ENCODE measurements around the gene TADA2A. TPM values are rescaled to one million over a fixed set of nuclear protein-coding genes. Genes with fewer than 3 reads are reported as not detected.
"Not testable (repeated sequence)": the region's sequence is repeated elsewhere in the genome, so short reads cannot be mapped to it uniquely, and the experiment has no call there.

TADA2A gene
- total RNA-seq, 1 experiment from 2014 or later, result 24.6 TPM

DNA sequence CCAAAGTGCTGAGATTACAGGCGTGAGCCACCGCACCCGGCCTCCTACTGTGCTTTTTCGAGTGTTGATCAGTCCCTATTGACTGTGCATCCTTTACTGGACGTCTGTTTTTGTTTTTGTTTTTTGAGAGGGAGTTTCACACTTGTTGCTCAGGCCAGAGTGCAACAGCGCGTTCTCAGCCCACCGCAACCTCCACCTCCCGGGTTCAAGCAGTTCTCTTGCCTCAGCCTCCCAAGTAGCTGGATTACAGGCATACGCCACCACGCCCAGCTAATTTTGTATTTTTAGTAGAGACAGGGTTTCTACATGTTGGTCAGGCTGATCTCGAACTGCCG, 1.4 kb downstream of the TADA2A start:
- CTCF ChIA-PET; BruUV-seq (replicated peaks); DNase-seq (ENCODE audit: low read depth, low spot score); ATAC-seq; RAD21 ChIA-PET (ENCODE audit: low non-redundant PET in 1 of 2, low total read pairs in 2 of 2, uncharacterized antibody in 2 of 2, unreplicated experiment in 2 of 2); H3K27me3 ChIP-seq (ENCODE audit: insufficient read depth, low read length); H2AFZ ChIP-seq (ENCODE audit: low read depth, low read length, poor library complexity, severe bottlenecking); H3K9me2 ChIP-seq (ENCODE audit: insufficient read depth); intact Hi-C loops (cut with micrococcal nuclease); H3K9me3 ChIP-seq (ENCODE audit: control insufficient read depth in 1 of 2, insufficient read depth in 1 of 2, low read depth in 1 of 2, low read length in 2 of 2); H4K20me1 ChIP-seq (ENCODE audit: insufficient read depth); POLR2A ChIA-PET: not testable (repeated sequence)
- peaks cover 9 to 11% of the 10 kb centered on the region in 2 experiments; a peak in 2 of 4 replicates for H3K36me3 ChIP-seq (ENCODE audit: control insufficient read depth in 1 of 2, insufficient read depth in 2 of 2, low read length in 2 of 2)
- peak overlapping the region; percentile 100 for H3K4me2 ChIP-seq (ENCODE audit: low read length)
- peaks cover 47% of the 10 kb centered on the region for H3K79me2 ChIP-seq (ENCODE audit: insufficient read depth, low read length)
- H3K9ac ChIP-seq (ENCODE audit: low read length), result peak overlapping the region; percentile 99
- H3K4me3 ChIP-seq (replicated peaks in 1 of 2; ENCODE audit: low read depth in 1 of 2, low read length in 2 of 2), result peak overlapping the region; percentile 83 to 89
- H3K4me1 ChIP-seq (ENCODE audit: control insufficient read depth in 1 of 2, insufficient read depth in 2 of 2, low read length in 2 of 2), result peaks cover 10 to 27% of the 10 kb centered on the region in 2 experiments
- H3K27ac ChIP-seq (ENCODE audit: low read depth, low read length), result peak overlapping the region; percentile 10; the same call in 1 of the 2 replicates

DNA sequence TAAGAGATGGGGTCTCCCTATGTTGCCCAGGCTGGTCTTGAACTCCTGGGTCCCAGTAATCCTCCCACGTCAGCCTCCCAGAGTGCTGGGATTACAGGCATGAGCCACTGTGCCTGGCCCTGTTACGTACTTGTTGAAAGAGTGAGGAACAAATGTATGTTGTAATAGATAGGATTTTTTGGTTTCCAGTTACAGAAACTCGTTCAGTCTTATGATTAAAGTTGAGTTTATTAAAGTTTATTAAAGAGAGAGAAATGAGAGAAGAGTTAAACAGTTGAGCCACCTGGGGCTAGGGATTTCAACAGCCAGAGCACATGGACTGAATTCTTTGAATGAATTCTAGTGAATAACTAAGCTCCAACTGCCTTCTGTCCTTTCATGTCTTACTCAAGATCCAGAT, 3.7 kb downstream of the TADA2A start:
- Histone ChIP-seq H3K4me2 (ENCODE audit: low read length) (no peak overlapping the region), H3K4me1 (ENCODE audit: control insufficient read depth in 1 of 2, insufficient read depth in 2 of 2, low read length in 2 of 2) (peaks cover 5 to 15% of the 10 kb centered on the region in 2 experiments)
- BruUV-seq (replicated peaks), result no TSS peak

DNA sequence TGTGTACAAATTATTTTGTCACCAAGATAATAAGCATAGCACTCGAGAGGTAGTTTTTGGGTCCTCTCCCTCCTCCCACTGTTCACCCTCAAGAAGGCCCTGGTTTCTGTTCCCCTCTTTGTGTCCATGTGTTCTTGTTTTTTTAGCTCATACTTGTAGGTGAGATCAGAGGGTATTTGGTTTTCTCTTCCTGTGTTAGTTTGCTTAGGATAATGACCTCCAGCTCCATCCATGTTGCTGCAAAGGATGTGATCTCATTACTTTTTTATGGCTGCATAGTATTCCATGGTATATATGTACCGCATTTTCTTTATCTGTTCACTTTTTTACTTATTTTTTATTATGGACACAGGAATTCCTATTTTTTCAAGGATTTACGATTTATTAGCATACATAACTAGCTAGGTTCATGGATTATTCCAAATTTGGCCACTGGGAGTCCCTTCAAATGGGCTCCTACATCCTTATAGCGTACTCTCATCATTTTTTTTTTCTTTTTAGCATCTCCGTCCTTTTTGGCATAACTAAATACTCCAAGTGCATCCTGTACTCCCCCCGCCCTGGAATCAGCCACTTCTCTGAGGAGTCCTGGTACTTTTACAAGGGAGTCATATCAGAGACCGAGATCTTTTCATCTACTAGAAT, 7.3 kb downstream of the TADA2A start:
- no peak overlapping the region for H2AFZ ChIP-seq (ENCODE audit: low read depth, low read length, poor library complexity, severe bottlenecking)
- H4K20me1 ChIP-seq (ENCODE audit: insufficient read depth), result peaks cover 6% of the 10 kb centered on the region; the same call in 1 of the 2 replicates
- CTCF ChIA-PET, result interaction anchor here (1.0 kb wide), 1 partner anchor 41 kb away, joined by 4 read pairs; no protein-coding TSS in a partner anchor
- H3K9me3 ChIP-seq (ENCODE audit: control insufficient read depth in 1 of 2, insufficient read depth in 1 of 2, low read depth in 1 of 2, low read length in 2 of 2), result no peaks in the 10 kb centered on the region
- intact Hi-C loops (cut with micrococcal nuclease), result no loop called here
- no TSS peak for BruUV-seq (replicated peaks)
- POLR2A ChIA-PET, result interaction anchor here (1.3 kb wide), 1 partner anchor 12 kb away, joined by 4 read pairs; no protein-coding TSS in a partner anchor
- peaks cover 38% of the 10 kb centered on the region for H3K79me2 ChIP-seq (ENCODE audit: insufficient read depth, low read length)
- RAD21 ChIA-PET (ENCODE audit: low non-redundant PET in 1 of 2, low total read pairs in 2 of 2, uncharacterized antibody in 2 of 2, unreplicated experiment in 2 of 2), result no interaction called here
- H3K27ac ChIP-seq (ENCODE audit: low read depth, low read length), result no peak overlapping the region
- peaks cover 14 to 22% of the 10 kb centered on the region in 2 experiments; a peak in 3 of 4 replicates for H3K36me3 ChIP-seq (ENCODE audit: control insufficient read depth in 1 of 2, insufficient read depth in 2 of 2, low read length in 2 of 2)
- H3K4me3 ChIP-seq (replicated peaks in 1 of 2; ENCODE audit: low read depth in 1 of 2, low read length in 2 of 2), result no peak overlapping the region
- H3K4me2 ChIP-seq (ENCODE audit: low read length), result no peak overlapping the region
- no peaks in the 10 kb centered on the region for H3K27me3 ChIP-seq (ENCODE audit: insufficient read depth, low read length)
- DNase-seq (ENCODE audit: low read depth, low spot score), result no peak
- H3K9me2 ChIP-seq (ENCODE audit: insufficient read depth), result no peaks in the 10 kb centered on the region
- H3K9ac ChIP-seq (ENCODE audit: low read length), result no peak overlapping the region
- peak; percentile 55; the same call in 1 of the 2 replicates for ATAC-seq
- no peaks in the 10 kb centered on the region for H3K4me1 ChIP-seq (ENCODE audit: control insufficient read depth in 1 of 2, insufficient read depth in 2 of 2, low read length in 2 of 2)
- no peak for TF ChIP-seq EGR1 (IDR thresholded peaks at IDR 0.05; ENCODE audit: low read depth)
- TF ChIP-seq, protein P1, sequence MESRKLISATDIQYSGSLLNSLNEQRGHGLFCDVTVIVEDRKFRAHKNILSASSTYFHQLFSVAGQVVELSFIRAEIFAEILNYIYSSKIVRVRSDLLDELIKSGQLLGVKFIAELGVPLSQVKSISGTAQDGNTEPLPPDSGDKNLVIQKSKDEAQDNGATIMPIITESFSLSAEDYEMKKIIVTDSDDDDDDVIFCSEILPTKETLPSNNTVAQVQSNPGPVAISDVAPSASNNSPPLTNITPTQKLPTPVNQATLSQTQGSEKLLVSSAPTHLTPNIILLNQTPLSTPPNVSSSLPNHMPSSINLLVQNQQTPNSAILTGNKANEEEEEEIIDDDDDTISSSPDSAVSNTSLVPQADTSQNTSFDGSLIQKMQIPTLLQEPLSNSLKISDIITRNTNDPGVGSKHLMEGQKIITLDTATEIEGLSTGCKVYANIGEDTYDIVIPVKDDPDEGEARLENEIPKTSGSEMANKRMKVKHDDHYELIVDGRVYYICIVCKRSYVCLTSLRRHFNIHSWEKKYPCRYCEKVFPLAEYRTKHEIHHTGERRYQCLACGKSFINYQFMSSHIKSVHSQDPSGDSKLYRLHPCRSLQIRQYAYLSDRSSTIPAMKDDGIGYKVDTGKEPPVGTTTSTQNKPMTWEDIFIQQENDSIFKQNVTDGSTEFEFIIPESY (IDR thresholded peaks at IDR 0.05; ENCODE audit: extremely low read depth, insufficient replicate concordance, low read length), result no peak
- TF ChIP-seq, protein P2, sequence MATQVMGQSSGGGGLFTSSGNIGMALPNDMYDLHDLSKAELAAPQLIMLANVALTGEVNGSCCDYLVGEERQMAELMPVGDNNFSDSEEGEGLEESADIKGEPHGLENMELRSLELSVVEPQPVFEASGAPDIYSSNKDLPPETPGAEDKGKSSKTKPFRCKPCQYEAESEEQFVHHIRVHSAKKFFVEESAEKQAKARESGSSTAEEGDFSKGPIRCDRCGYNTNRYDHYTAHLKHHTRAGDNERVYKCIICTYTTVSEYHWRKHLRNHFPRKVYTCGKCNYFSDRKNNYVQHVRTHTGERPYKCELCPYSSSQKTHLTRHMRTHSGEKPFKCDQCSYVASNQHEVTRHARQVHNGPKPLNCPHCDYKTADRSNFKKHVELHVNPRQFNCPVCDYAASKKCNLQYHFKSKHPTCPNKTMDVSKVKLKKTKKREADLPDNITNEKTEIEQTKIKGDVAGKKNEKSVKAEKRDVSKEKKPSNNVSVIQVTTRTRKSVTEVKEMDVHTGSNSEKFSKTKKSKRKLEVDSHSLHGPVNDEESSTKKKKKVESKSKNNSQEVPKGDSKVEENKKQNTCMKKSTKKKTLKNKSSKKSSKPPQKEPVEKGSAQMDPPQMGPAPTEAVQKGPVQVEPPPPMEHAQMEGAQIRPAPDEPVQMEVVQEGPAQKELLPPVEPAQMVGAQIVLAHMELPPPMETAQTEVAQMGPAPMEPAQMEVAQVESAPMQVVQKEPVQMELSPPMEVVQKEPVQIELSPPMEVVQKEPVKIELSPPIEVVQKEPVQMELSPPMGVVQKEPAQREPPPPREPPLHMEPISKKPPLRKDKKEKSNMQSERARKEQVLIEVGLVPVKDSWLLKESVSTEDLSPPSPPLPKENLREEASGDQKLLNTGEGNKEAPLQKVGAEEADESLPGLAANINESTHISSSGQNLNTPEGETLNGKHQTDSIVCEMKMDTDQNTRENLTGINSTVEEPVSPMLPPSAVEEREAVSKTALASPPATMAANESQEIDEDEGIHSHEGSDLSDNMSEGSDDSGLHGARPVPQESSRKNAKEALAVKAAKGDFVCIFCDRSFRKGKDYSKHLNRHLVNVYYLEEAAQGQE (IDR thresholded peaks at IDR 0.05; ENCODE audit: low read depth), result no peak

More for the DNA sequence above, 3.7 kb downstream of the TADA2A start:
- Histone ChIP-seq H3K36me3 (ENCODE audit: control insufficient read depth in 1 of 2, insufficient read depth in 2 of 2, low read length in 2 of 2) (peaks cover 14 to 22% of the 10 kb centered on the region in 2 experiments; a peak in 3 of 4 replicates), H3K9ac (ENCODE audit: low read length) (no peak overlapping the region), H3K9me3 (ENCODE audit: control insufficient read depth in 1 of 2, insufficient read depth in 1 of 2, low read depth in 1 of 2, low read length in 2 of 2) (no peaks in the 10 kb centered on the region), H3K9me2 (ENCODE audit: insufficient read depth) (no peaks in the 10 kb centered on the region), H3K27me3 (ENCODE audit: insufficient read depth, low read length) (no peaks in the 10 kb centered on the region), H3K4me3 (replicated peaks in 1 of 2; ENCODE audit: low read depth in 1 of 2, low read length in 2 of 2) (no peak overlapping the region), H2AFZ (ENCODE audit: low read depth, low read length, poor library complexity, severe bottlenecking) (no peak overlapping the region), H3K27ac (ENCODE audit: low read depth, low read length) (no peak overlapping the region), H3K79me2 (ENCODE audit: insufficient read depth, low read length) (peaks cover 51% of the 10 kb centered on the region), H4K20me1 (ENCODE audit: insufficient read depth) (peaks cover 6% of the 10 kb centered on the region; the same call in 1 of the 2 replicates)
- no peak for ATAC-seq
- ChIA-PET POLR2A (no interaction called here), RAD21 (ENCODE audit: low non-redundant PET in 1 of 2, low total read pairs in 2 of 2, uncharacterized antibody in 2 of 2, unreplicated experiment in 2 of 2) (no interaction called here), CTCF (no interaction called here)
- TF ChIP-seq SRF (IDR thresholded peaks at IDR 0.05; ENCODE audit: low read depth), result no peak
- intact Hi-C loops (cut with micrococcal nuclease), result no loop called here
- DNase-seq (ENCODE audit: low read depth, low spot score), result no peak
